Measurements from ENCODE around the gene EVI5. TPM values are rescaled to one million over a fixed set of nuclear protein-coding genes. Genes with fewer than 3 reads are reported as not detected.

Gene EVI5
- total and polyA plus RNA-seq, 10 of the 15 experiments (the other 5 are each of a cell fraction or from before 2014, with no cell fraction given), result 0.27 to 6.8 (median 1.7) TPM

DNA sequence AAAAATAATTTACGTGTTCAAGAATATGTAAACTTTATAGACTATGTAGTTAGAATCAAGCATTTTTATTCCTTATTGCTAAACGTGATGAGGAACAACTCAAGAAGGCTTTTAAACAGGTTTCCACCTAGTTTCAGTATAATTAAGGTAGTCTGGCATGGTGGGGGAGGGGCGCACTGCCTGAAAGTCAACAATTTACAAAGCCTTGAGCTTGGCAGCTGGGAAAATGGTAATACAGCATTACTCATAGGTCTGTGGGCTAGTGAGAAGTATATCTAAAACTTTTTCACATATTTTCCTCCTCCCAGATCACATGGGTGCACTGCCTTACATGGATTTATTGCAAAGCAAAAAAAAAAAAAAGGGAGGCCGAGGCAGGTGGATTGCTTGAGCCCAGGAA, 75.2 kb downstream of the EVI5 start:
- Histone ChIP-seq H3K36me3 (ENCODE audit: control insufficient read depth in 2 of 2, insufficient read depth in 2 of 2, low read length in 1 of 2) (no peaks in the 10 kb centered on the region), H3K4me3 (no peak overlapping the region), H3K9me3 (replicated peaks; ENCODE audit: control insufficient read depth, insufficient read depth, low read length) (no peaks in the 10 kb centered on the region), H3K79me2 (ENCODE audit: control insufficient read depth, insufficient read depth, low read length) (no peaks in the 10 kb centered on the region), H2AFZ (ENCODE audit: control insufficient read depth, low read depth, low read length) (no peak overlapping the region), H3K4me2 (ENCODE audit: control insufficient read depth, insufficient read depth) (no peak overlapping the region), H3K27me3 (replicated peaks in 1 of 2; ENCODE audit: control insufficient read depth in 2 of 2, insufficient read depth in 2 of 2, low read length in 1 of 2) (no peaks in the 10 kb centered on the region), H3K27ac (ENCODE audit: control insufficient read depth, insufficient read depth) (no peak overlapping the region), H3K4me1 (ENCODE audit: control insufficient read depth, insufficient read depth, low read length) (no peaks in the 10 kb centered on the region), H4K20me1 (ENCODE audit: control insufficient read depth, insufficient read depth) (no peaks in the 10 kb centered on the region), H3K9ac (ENCODE audit: control insufficient read depth, insufficient read depth, low read length) (no peak overlapping the region)
- intact Hi-C loops (cut with micrococcal nuclease; ENCODE audit: unreplicated experiment), result no loop called here
- ChIA-PET RAD21 (ENCODE audit: unreplicated experiment) (no interaction called here), CTCF (interaction anchor here (2.4 kb wide), 1 partner anchor 8 kb away, joined by 6 read pairs; no protein-coding TSS in a partner anchor), POLR2A (no interaction called here), SMC1A (ENCODE audit: uncharacterized antibody, unreplicated experiment) (no interaction called here)
- FAIRE-seq (no peak), DNase-seq (ENCODE audit: low read depth, low spot score) (no peak), ATAC-seq (no peak)
- TF ChIP-seq ZNF384 (IDR thresholded peaks at IDR 0.05; ENCODE audit: borderline replicate concordance, low read depth, low read length) (no peak), IRF5 (IDR thresholded peaks at IDR 0.05; ENCODE audit: borderline replicate concordance) (no peak), YBX1 (IDR thresholded peaks at IDR 0.05) (no peak), CHD2 (IDR thresholded peaks at IDR 0.05; ENCODE audit: borderline replicate concordance, low read depth, low read length) (no peak), ZNF24 (IDR thresholded peaks at IDR 0.05) (no peak), CEBPZ (IDR thresholded peaks at IDR 0.05; ENCODE audit: low read depth, low read length) (no peak), CBX5 (IDR thresholded peaks at IDR 0.05; ENCODE audit: low read depth) (no peak), IKZF2 (IDR thresholded peaks at IDR 0.05) (no peak), ZNF207 (IDR thresholded peaks at IDR 0.05; ENCODE audit: borderline replicate concordance) (no peak), SMAD1 (IDR thresholded peaks at IDR 0.05; ENCODE audit: low read depth, partially characterized antibody) (no peak), PBX3 (IDR thresholded peaks at IDR 0.05; ENCODE audit: insufficient replicate concordance, low read depth, low read length) (no peak), PAX8 (IDR thresholded peaks at IDR 0.05) (no peak), BACH1 (IDR thresholded peaks at IDR 0.05; ENCODE audit: borderline replicate concordance) (no peak), RUNX3 (IDR thresholded peaks at IDR 0.05; ENCODE audit: low read length) (no peak), NR2F1 (conservative IDR thresholded peaks at IDR 0.05) (no peak), POLR2AphosphoS5 (IDR thresholded peaks at IDR 0.05; ENCODE audit: low read length) (no peak), BRCA1 (IDR thresholded peaks at IDR 0.05; ENCODE audit: low read depth, low read length) (no peak)
- TF ChIP-seq, protein P1, sequence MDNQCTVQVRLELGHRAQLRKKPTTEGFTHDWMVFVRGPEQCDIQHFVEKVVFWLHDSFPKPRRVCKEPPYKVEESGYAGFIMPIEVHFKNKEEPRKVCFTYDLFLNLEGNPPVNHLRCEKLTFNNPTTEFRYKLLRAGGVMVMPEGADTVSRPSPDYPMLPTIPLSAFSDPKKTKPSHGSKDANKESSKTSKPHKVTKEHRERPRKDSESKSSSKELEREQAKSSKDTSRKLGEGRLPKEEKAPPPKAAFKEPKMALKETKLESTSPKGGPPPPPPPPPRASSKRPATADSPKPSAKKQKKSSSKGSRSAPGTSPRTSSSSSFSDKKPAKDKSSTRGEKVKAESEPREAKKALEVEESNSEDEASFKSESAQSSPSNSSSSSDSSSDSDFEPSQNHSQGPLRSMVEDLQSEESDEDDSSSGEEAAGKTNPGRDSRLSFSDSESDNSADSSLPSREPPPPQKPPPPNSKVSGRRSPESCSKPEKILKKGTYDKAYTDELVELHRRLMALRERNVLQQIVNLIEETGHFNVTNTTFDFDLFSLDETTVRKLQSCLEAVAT (IDR thresholded peaks at IDR 0.05), result no peak
- in situ Hi-C loops (cut with MboI), result no loop called here
- WGBS (ENCODE audit: insufficient coverage, insufficient replicate concordance, low lambda C conversion rate, missing lambda C conversion rate), result 64% methylated on average over 3 of the region's 4 CpGs
- no TSS peak for BruUV-seq (replicated peaks)
